Left lung (tissue), 14 donors: Measurements from ENCODE around the gene SNRPE. TPM values are rescaled to one million over a fixed set of nuclear protein-coding genes. Genes with fewer than 3 reads are reported as not detected.
A peak's percentile ranks its signal among the peaks of the same experiment; 100 is the strongest.

Experiments
- ATAC-seq: fragments of 200-7000 bp; cut with Tn5 transposase; one replicate; pipeline ENCODE4 v1.9.1; 2020; ENCODE audit warnings: moderate library complexity
- DNase-seq, 4 donors: peaks; one replicate each; pipeline ENCODE4 v3.0.0-alpha.2; 2013 to 2020
- H3K27ac ChIP-seq, 2 donors: fragments of 200-600 bp; sonication (generic) in 1 of 2; one replicate each; pipeline versions ENCODE4 v1.5.0 to v1.8.0; 2020 to 2021
- H3K27me3 ChIP-seq, 2 donors: fragments of 200-600 bp; sonication (generic) in 1 of 2; one replicate each; pipeline versions ENCODE4 v1.5.0 to v1.8.0; 2020 to 2021
- H3K36me3 ChIP-seq, 2 donors: fragments of 200-600 bp; sonication (generic) in 1 of 2; one replicate each; pipeline versions ENCODE4 v1.5.0 to v1.8.0; 2020 to 2021
- H3K4me1 ChIP-seq, 2 donors: fragments of 200-600 bp; one replicate each; pipeline ENCODE4 v1.8.0; 2021
- H3K4me3 ChIP-seq, 2 donors: fragments of 200-600 bp; sonication (generic) in 1 of 2; one replicate each; pipeline versions ENCODE4 v1.5.0 to v1.8.0; 2020 to 2021; ENCODE audit warnings: mild to moderate bottlenecking in 1 of 2
- H3K9me3 ChIP-seq, 2 donors: fragments of 200-600 bp; sonication (generic) in 1 of 2; one replicate each; pipeline versions ENCODE4 v1.5.0 to v1.8.0; 2020 to 2021
- intact Hi-C, 2 donors: fragments of 100-400 bp; cut with DNase I; formaldehyde crosslinking; loops; one replicate each; pipeline versions ENCODE4 v1.11.2 to v1.14.2; 2022
- long read RNA-seq, 12 donors: library from polyadenylated mRNA in 2 of 12; unstranded in 2 of 12; transcript quantifications; one replicate each; pipeline ENCODE4 v2.0.0 and lab custom pipeline, GENCODE V29; 2019 to 2026
- polyA plus RNA-seq, 6 donors: library from polyadenylated mRNA; unstranded; fragments of 120-200 nt; gene quantifications; one replicate each; pipeline ENCODE4 v1.2.1, GENCODE V29; 2013; ENCODE audit not compliant: insufficient read length in 6 of 6
- total RNA-seq, 2 donors: library from RNA; stranded (reverse); fragmentation: NEBNext Ultra II Directional; extraction: Animal tissue kit (Norgen Biotek cat#: 25700); gene quantifications; one replicate each; pipeline ENCODE4 v1.2.1, GENCODE V29; 2021
- TF ChIP-seq, protein P1 (sequence below), 2 donors: fragments of 200-600 bp; sonication (generic) in 1 of 2; IDR thresholded peaks; one replicate each; pipeline versions ENCODE4 v1.5.0 to v1.8.0; 2021; ENCODE audit warnings: antibody characterized with exemption in 2 of 2
- donor health status: DM: no; HTN: yes; CAD: no.
- donor health status: DM: no; HTN: no; CAD: no.

Gene SNRPE
- total RNA-seq, result 10 to 100 TPM; 75.0 to 97.7 TPM
- polyA plus RNA-seq, result 100 to 1,000 TPM; 255 to 299 (median 279) TPM
- long read RNA-seq, donor 1, transcript SNRPE-206 (4 exons, 967 nt), result minor isoform, 13 of 395 reads
- long read RNA-seq, donor 1, transcript SNRPE-201 (3 exons, 355 nt), result minor isoform, 8 of 395 reads
- long read RNA-seq, donor 1, transcript SNRPE-202 (5 exons, 942 nt), result major isoform, 326 of 395 reads
- long read RNA-seq, donor 1, partial matches to known transcripts, result 9 of 395 reads
- long read RNA-seq, donor 1, other reads (novel, unspliced or antisense), result 34 of 395 reads
- long read RNA-seq, donor 2, transcript SNRPE-204 (4 exons, 478 nt), result minor isoform, 7 of 295 reads
- long read RNA-seq, donor 2, transcript SNRPE-206 (4 exons, 967 nt), result minor isoform, 8 of 295 reads
- long read RNA-seq, donor 2, transcript SNRPE-202 (5 exons, 942 nt), result major isoform, 248 of 295 reads
- long read RNA-seq, donor 2, transcript SNRPE-201 (3 exons, 355 nt), result minor isoform, 7 of 295 reads
- long read RNA-seq, donor 2, partial matches to known transcripts, result 6 of 295 reads
- long read RNA-seq, donor 2, other reads (novel, unspliced or antisense), result 14 of 295 reads
- long read RNA-seq, donor 3, transcript SNRPE-205 (5 exons, 532 nt), result minor isoform, 7 of 289 reads
- long read RNA-seq, donor 3, transcript SNRPE-206 (4 exons, 967 nt), result minor isoform, 5 of 289 reads
- long read RNA-seq, donor 3, transcript SNRPE-202 (5 exons, 942 nt), result major isoform, 244 of 289 reads
- long read RNA-seq, donor 3, partial matches to known transcripts, result 0 of 289 reads
- long read RNA-seq, donor 3, other reads (novel, unspliced or antisense), result 28 of 289 reads
- long read RNA-seq, donor 4, transcript SNRPE-202 (5 exons, 942 nt), result major isoform, 79 of 85 reads
- long read RNA-seq, donor 4, partial matches to known transcripts, result 0 of 85 reads
- long read RNA-seq, donor 4, other reads (novel, unspliced or antisense), result 4 of 85 reads
- long read RNA-seq, donor 5, transcript SNRPE-201 (3 exons, 355 nt), result minor isoform, 6 of 337 reads
- long read RNA-seq, donor 5, transcript SNRPE-206 (4 exons, 967 nt), result minor isoform, 10 of 337 reads
- long read RNA-seq, donor 5, transcript SNRPE-202 (5 exons, 942 nt), result major isoform, 293 of 337 reads
- long read RNA-seq, donor 5, partial matches to known transcripts, result 7 of 337 reads
- long read RNA-seq, donor 5, other reads (novel, unspliced or antisense), result 17 of 337 reads
- long read RNA-seq, donor 6, transcript SNRPE-206 (4 exons, 967 nt), result minor isoform, 10 of 417 reads
- long read RNA-seq, donor 6, transcript SNRPE-202 (5 exons, 942 nt), result major isoform, 344 of 417 reads
- long read RNA-seq, donor 6, transcript SNRPE-205 (5 exons, 532 nt), result minor isoform, 7 of 417 reads
- long read RNA-seq, donor 6, transcript SNRPE-201 (3 exons, 355 nt), result minor isoform, 6 of 417 reads
- long read RNA-seq, donor 6, partial matches to known transcripts, result 22 of 417 reads
- long read RNA-seq, donor 6, other reads (novel, unspliced or antisense), result 27 of 417 reads
- long read RNA-seq, donor 7, transcript SNRPE-202 (5 exons, 942 nt), result major isoform, 148 of 170 reads
- long read RNA-seq, donor 7, transcript SNRPE-201 (3 exons, 355 nt), result minor isoform, 7 of 170 reads
- long read RNA-seq, donor 7, partial matches to known transcripts, result 0 of 170 reads
- long read RNA-seq, donor 7, other reads (novel, unspliced or antisense), result 9 of 170 reads
- long read RNA-seq, donor 8, transcript SNRPE-205 (5 exons, 532 nt), result minor isoform, 8 of 116 reads
- long read RNA-seq, donor 8, transcript SNRPE-202 (5 exons, 942 nt), result major isoform, 106 of 116 reads
- long read RNA-seq, donor 8, partial matches to known transcripts, result 0 of 116 reads
- long read RNA-seq, donor 8, other reads (novel, unspliced or antisense), result 0 of 116 reads
- long read RNA-seq, donor 9, partial matches to known transcripts, result 0 of 1 reads
- long read RNA-seq, donor 9, other reads (novel, unspliced or antisense), result 0 of 1 reads
- long read RNA-seq, donor 10, transcript SNRPE-202 (5 exons, 942 nt), result major isoform, 89 of 96 reads
- long read RNA-seq, donor 10, partial matches to known transcripts, result 0 of 96 reads
- long read RNA-seq, donor 10, other reads (novel, unspliced or antisense), result 3 of 96 reads
- long read RNA-seq, donor 11, transcript SNRPE-202 (5 exons, 942 nt), result major isoform, 87 of 104 reads
- long read RNA-seq, donor 11, partial matches to known transcripts, result 0 of 104 reads
- long read RNA-seq, donor 11, other reads (novel, unspliced or antisense), result 8 of 104 reads
- long read RNA-seq, donor 12, transcript SNRPE-202 (5 exons, 942 nt), result major isoform, 160 of 180 reads
- long read RNA-seq, donor 12, transcript SNRPE-206 (4 exons, 967 nt), result minor isoform, 5 of 180 reads
- long read RNA-seq, donor 12, partial matches to known transcripts, result 0 of 180 reads
- long read RNA-seq, donor 12, other reads (novel, unspliced or antisense), result 10 of 180 reads

DNA sequence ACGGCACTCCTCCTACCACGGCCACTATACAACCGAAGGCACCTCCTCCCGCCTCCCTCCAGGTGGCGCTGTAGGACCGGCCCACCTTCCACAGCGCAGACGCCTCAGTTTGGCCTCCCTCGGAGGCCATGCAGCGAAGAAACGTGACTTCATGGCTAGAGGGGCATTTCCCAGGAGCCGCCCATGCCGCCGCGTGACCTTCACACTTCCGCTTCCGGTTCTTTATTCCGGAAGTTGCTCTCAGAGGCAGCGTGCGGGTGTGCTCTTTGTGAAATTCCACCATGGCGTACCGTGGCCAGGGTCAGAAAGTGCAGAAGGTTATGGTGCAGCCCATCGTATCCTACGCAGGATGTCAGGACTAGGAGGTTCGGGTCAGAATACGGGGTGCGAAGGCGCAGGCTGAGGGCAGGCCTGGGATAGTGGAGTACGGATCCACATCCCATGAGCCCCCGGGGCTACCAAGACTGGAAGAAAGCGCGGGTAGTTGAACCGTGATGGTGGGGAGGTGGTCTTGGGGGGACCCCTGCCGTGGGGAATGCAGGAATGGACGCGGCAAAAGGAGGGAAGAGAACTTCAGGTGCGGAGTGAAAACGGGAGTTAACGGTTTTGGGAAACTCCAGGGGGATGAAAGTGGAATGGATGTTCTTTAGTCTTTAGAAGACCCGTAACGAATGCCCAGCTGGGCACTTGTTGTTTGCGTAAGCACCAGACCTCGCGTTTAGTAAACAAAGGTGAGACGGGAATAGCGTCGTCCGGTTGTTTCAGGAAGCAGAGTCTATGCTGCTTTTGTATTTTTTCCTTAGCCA, at the start of gene SNRPE:
Gene SNRPE, plus strand, starts transcription at position 221 of the 806 bp plus-strand sequence. Its CDS starts 61 bp downstream, at position 282.
- peak within 1 kb of the TSS; percentile 90 to 95 for H3K4me3 ChIP-seq
- TF ChIP-seq, protein P1, sequence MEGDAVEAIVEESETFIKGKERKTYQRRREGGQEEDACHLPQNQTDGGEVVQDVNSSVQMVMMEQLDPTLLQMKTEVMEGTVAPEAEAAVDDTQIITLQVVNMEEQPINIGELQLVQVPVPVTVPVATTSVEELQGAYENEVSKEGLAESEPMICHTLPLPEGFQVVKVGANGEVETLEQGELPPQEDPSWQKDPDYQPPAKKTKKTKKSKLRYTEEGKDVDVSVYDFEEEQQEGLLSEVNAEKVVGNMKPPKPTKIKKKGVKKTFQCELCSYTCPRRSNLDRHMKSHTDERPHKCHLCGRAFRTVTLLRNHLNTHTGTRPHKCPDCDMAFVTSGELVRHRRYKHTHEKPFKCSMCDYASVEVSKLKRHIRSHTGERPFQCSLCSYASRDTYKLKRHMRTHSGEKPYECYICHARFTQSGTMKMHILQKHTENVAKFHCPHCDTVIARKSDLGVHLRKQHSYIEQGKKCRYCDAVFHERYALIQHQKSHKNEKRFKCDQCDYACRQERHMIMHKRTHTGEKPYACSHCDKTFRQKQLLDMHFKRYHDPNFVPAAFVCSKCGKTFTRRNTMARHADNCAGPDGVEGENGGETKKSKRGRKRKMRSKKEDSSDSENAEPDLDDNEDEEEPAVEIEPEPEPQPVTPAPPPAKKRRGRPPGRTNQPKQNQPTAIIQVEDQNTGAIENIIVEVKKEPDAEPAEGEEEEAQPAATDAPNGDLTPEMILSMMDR (IDR thresholded peaks at IDR 0.05), result peak; percentile 88 to 90
- DNase-seq (peak; percentile 97 to 100 (median 97)), ATAC-seq (peak; percentile 99)
- peaks cover 6 to 20% of the 10 kb centered on the region in 2 donors for H3K4me1 ChIP-seq
- peak within 1 kb of the TSS; percentile 46 to 65 for H3K27ac ChIP-seq
- H3K27me3 ChIP-seq, result no peaks in the 10 kb centered on the region
- peaks cover 0 to 31% of the 10 kb centered on the region in 2 donors for H3K36me3 ChIP-seq
- intact Hi-C loops, result no loop called here
- H3K9me3 ChIP-seq, result no peaks in the 10 kb centered on the region

DNA sequence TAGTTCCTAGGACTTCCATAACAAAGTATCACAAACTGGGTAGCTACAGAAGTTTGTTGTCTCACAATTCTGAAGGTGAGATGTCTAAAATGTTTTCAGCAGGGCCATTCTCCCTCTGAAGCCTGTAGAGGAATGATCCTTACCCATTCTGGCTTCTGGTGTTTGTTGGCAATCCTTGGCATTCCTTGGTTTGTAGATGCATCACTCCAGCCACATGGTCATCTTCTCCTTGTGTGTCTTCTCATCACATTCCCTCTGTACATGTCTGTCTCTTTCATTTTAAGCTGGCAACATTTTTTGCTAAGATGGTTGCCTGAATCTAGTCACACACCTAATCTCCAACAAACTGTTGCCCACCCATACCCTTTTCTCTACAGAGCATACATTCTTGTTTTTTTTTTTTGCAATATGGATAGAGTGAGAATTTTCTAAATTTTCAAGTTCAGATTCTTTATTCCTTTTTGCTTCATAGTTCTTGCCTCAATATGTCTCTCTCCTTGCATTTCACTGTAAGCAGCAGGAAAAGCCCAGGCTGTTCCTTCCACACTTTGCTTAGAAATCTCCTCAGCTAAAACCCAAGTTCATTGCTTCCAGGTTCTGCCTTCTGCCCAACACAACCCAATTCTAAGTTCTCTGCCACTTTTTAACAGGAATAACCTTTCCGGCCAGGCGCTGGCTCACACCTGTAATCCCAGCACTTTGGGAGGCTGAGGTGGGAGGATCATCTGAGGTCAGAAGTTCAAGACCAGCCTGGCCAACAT, 47.6 kb upstream of the SNRPE start:
- no peaks in the 10 kb centered on the region for H3K9me3 ChIP-seq
- intact Hi-C loops, result no loop called here
- no peak overlapping the region for H3K4me3 ChIP-seq
- ATAC-seq (no peak), DNase-seq (no peak)
- peaks cover 0 to 13% of the 10 kb centered on the region in 2 donors for H3K4me1 ChIP-seq
- H3K27me3 ChIP-seq, result no peaks in the 10 kb centered on the region
- TF ChIP-seq, protein P1 (IDR thresholded peaks at IDR 0.05), result no peak
- H3K27ac ChIP-seq, result no peak overlapping the region
- H3K36me3 ChIP-seq, result peaks cover 0 to 90% of the 10 kb centered on the region in 2 donors

DNA sequence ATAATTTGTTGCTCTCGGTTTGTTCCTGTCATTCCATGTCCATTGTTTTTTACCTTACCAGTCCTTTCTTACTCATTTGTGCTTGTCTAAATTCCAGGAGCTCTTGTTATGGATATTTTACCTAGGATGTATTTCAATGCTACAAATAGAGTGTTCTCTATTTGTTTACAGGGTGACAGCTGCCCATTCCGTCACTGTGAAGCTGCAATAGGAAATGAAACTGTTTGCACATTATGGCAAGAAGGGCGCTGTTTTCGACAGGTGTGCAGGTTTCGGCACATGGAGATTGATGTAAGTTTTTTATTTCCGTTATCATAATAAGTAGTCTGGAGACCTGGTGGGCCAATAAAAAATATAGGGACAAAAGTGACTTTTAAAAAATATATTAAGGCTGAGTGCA, 43.0 kb upstream of the SNRPE start:
- ATAC-seq (no peak), DNase-seq (no peak)
- H3K27me3 ChIP-seq, result no peaks in the 10 kb centered on the region
- intact Hi-C loops, result no loop called here
- TF ChIP-seq, protein P1 (IDR thresholded peaks at IDR 0.05), result no peak
- H3K27ac ChIP-seq, result no peak overlapping the region
- H3K9me3 ChIP-seq, result no peaks in the 10 kb centered on the region
- H3K4me1 ChIP-seq, result no peaks in the 10 kb centered on the region
- H3K36me3 ChIP-seq, result peaks cover 0 to 96% of the 10 kb centered on the region in 2 donors
- no peak overlapping the region for H3K4me3 ChIP-seq
